ENCODE data around the gene RAB3D.
A peak's percentile ranks its signal among the peaks of the same experiment; 100 is the strongest.

RAB3D gene

DNA sequence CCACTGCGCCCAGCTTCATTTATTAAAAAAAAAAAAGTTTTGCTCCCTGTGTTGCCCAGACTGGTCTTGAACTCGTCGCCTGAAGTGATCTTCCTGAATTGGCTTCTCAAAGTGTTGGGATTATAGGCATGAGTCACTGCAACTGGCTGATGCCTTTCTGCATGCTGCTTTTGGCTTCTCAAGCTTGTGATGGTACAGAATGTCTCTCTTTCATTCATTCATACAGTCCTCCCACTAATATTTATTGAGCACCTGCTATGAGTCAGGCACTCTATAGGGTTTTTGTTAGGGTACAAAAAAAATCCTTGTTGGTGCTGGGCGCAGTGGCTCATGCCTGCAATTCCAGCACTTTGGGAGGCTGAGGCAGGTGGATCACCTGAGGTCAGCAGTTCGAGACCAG, 34.5 kb downstream of the RAB3D start:
- no peaks in the 10 kb centered on the region for H3K4me1 ChIP-seq (ENCODE audit: control insufficient read depth, insufficient read depth, low read length)
- no peak overlapping the region for H3K9ac ChIP-seq (ENCODE audit: low read depth, low read length)
- H3K36me3 ChIP-seq (ENCODE audit: insufficient read depth, low read length): no peaks in the 10 kb centered on the region
- peaks cover 19% of the 10 kb centered on the region for H3K27me3 ChIP-seq (ENCODE audit: control insufficient read depth, insufficient read depth, low read length)
- no peaks in the 10 kb centered on the region for H3K9me3 ChIP-seq (replicated peaks; ENCODE audit: low read length)
- no peak overlapping the region for H3K4me3 ChIP-seq (ENCODE audit: low read length)
- no peak overlapping the region for H3K4me2 ChIP-seq (ENCODE audit: low read length)

- Histone ChIP-seq H3K4me1 (ENCODE audit: control insufficient read depth, insufficient read depth, low read length) (no peaks in the 10 kb centered on the region), H3K9ac (ENCODE audit: low read depth, low read length) (no peak overlapping the region), H3K36me3 (ENCODE audit: insufficient read depth, low read length) (no peaks in the 10 kb centered on the region), H3K9me3 (replicated peaks; ENCODE audit: low read length) (no peaks in the 10 kb centered on the region), H3K4me2 (ENCODE audit: low read length) (no peak overlapping the region), H3K27me3 (ENCODE audit: control insufficient read depth, insufficient read depth, low read length) (peaks cover 11% of the 10 kb centered on the region), H3K4me3 (ENCODE audit: low read length) (no peak overlapping the region)
Observed at GRCh38 chr19:11300811-11301120, 38.7 kb downstream of the RAB3D start.

DNA sequence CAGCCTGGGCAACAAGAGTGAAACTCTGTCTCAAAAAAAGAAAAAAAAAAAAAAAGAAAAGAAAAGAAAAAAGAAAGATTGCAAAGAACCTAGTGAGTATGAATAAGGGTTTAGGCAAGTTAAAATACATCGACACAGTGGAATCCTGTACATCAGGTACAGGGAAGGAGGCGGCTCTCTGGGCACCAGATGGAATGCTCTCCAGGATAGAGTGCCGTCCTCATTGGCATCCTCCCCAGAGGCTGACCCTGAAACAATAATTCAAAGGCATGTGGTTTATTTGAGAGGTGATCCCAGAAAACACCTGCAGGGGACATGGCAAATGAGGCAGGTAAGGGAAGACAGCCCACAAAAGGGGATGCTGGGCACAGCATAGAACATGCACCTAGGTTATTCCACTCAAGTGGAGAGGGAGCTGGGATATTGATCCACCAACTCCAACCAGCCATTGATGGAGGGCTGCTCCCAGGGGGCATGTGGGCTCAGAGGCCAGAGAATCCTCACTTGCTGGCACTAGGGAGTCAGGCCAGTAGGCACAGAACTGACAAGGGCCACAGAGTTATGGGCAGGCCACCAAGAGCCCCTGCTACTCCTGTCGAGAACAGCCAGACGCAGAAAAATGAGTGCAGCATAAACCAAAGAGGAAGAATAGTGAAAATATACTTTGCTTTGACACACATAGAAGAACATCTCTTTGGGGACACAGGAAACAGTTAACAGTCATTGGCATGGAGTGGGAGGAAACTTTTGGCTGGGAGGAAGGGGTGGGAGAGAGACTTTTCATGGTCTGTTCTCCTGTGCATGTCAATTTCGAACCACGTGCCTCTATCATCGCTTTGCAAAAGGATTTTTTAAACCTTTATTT, 39.3 kb downstream of the RAB3D start:
- H3K36me3 ChIP-seq (ENCODE audit: insufficient read depth, low read length): no peaks in the 10 kb centered on the region
- no peak overlapping the region for H3K9ac ChIP-seq (ENCODE audit: low read depth, low read length)
- H3K4me3 ChIP-seq (ENCODE audit: low read length): no peak overlapping the region
- H3K9me3 ChIP-seq (replicated peaks; ENCODE audit: low read length): no peaks in the 10 kb centered on the region
- no peak overlapping the region for H3K4me2 ChIP-seq (ENCODE audit: low read length)
- no peaks in the 10 kb centered on the region for H3K4me1 ChIP-seq (ENCODE audit: control insufficient read depth, insufficient read depth, low read length)
- H3K27me3 ChIP-seq (ENCODE audit: control insufficient read depth, insufficient read depth, low read length): peaks cover 11% of the 10 kb centered on the region

GRCh38 chr19:11296264-11296663, 43.2 kb downstream of the RAB3D start:
- Histone ChIP-seq H3K4me1 (ENCODE audit: control insufficient read depth, insufficient read depth, low read length) (peaks cover 7% of the 10 kb centered on the region), H3K4me2 (ENCODE audit: low read length) (no peak overlapping the region), H3K36me3 (ENCODE audit: insufficient read depth, low read length) (no peaks in the 10 kb centered on the region), H3K4me3 (ENCODE audit: low read length) (no peak overlapping the region), H3K9me3 (replicated peaks; ENCODE audit: low read length) (no peaks in the 10 kb centered on the region), H3K9ac (ENCODE audit: low read depth, low read length) (no peak overlapping the region), H3K27me3 (ENCODE audit: control insufficient read depth, insufficient read depth, low read length) (peaks cover 11% of the 10 kb centered on the region)

- no peak within 1 kb of the TSS for H3K9ac ChIP-seq (ENCODE audit: low read depth, low read length)
- no peaks in the 10 kb centered on the region for H3K9me3 ChIP-seq (replicated peaks; ENCODE audit: low read length)
- peaks cover 8% of the 10 kb centered on the region for H3K27me3 ChIP-seq (ENCODE audit: control insufficient read depth, insufficient read depth, low read length)
- H3K4me2 ChIP-seq (ENCODE audit: low read length): no peak within 1 kb of the TSS
- H3K4me1 ChIP-seq (ENCODE audit: control insufficient read depth, insufficient read depth, low read length): peaks cover 7% of the 10 kb centered on the region
- no peak within 1 kb of the TSS for H3K4me3 ChIP-seq (ENCODE audit: low read length)
- no peaks in the 10 kb centered on the region for H3K36me3 ChIP-seq (ENCODE audit: insufficient read depth, low read length)
Observed at GRCh38 chr19:11295665-11296245, 43.7 kb downstream of the RAB3D start, which contains the start of gene TSPAN16. TSPAN16 (plus strand) TSS chr19:11296160; CDS start chr19:11296298, 138 bp downstream.

DNA sequence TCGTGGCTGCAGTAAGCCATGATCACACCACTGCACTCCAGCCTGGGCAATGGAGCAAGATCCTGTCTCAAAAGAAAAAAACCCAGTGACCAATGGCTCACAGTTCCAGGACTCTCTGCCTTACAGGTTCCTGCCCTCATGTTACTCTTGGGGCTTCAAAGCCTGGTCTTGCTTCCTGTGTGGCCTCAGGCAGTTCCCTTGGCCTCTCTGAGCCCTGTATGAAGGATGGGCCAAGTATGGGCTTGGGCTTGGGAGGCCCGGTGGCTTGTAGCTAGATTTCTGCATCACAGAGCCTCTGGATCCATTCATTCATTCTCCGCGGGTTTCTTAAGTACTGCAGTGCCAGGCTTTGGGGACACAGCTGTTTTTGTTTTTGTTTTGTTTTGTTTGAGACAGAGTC, 44.3 kb downstream of the RAB3D start:
- Histone ChIP-seq H3K27me3 (ENCODE audit: control insufficient read depth, insufficient read depth, low read length) (peaks cover 3% of the 10 kb centered on the region), H3K4me1 (ENCODE audit: control insufficient read depth, insufficient read depth, low read length) (peaks cover 7% of the 10 kb centered on the region), H3K4me2 (ENCODE audit: low read length) (no peak overlapping the region), H3K9me3 (replicated peaks; ENCODE audit: low read length) (no peaks in the 10 kb centered on the region), H3K36me3 (ENCODE audit: insufficient read depth, low read length) (no peaks in the 10 kb centered on the region), H3K4me3 (ENCODE audit: low read length) (no peak overlapping the region), H3K9ac (ENCODE audit: low read depth, low read length) (no peak overlapping the region)

- Histone ChIP-seq H3K9ac (ENCODE audit: low read depth, low read length) (peak overlapping the region; percentile 38), H3K4me1 (ENCODE audit: control insufficient read depth, insufficient read depth, low read length) (peaks cover 7% of the 10 kb centered on the region), H3K4me3 (ENCODE audit: low read length) (peak overlapping the region; percentile 55)
Observed at GRCh38 chr19:11293433-11294389, 45.7 kb downstream of the RAB3D start.

DNA sequence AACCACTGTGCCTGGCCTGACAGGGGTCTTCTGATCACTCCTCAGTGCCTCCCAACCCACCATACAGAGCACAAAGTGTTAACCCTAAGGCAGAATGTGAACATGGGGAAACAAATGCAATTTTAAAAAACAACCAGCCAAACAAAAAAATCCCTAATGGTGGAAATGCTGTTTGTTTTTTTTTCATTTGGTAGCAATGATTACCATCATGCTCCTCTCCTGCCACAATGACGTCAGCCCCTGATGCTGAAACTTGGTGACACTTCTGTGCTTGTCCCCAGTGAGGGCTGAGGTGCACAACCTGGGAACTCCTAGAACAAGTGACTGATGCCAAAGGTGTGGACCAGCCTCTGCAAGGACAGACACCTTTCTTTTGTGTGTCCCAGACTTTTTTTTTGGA, 47.5 kb downstream of the RAB3D start:
- Histone ChIP-seq H3K9me3 (replicated peaks; ENCODE audit: low read length) (no peaks in the 10 kb centered on the region), H3K27me3 (ENCODE audit: control insufficient read depth, insufficient read depth, low read length) (no peaks in the 10 kb centered on the region), H3K4me1 (ENCODE audit: control insufficient read depth, insufficient read depth, low read length) (peaks cover 10% of the 10 kb centered on the region), H3K36me3 (ENCODE audit: insufficient read depth, low read length) (no peaks in the 10 kb centered on the region), H3K9ac (ENCODE audit: low read depth, low read length) (no peak overlapping the region), H3K4me3 (ENCODE audit: low read length) (no peak overlapping the region), H3K4me2 (ENCODE audit: low read length) (no peak overlapping the region)

More at GRCh38 chr19:11293433-11294389, 45.7 kb downstream of the RAB3D start:
- no peaks in the 10 kb centered on the region for H3K27me3 ChIP-seq (ENCODE audit: control insufficient read depth, insufficient read depth, low read length)
- no peaks in the 10 kb centered on the region for H3K36me3 ChIP-seq (ENCODE audit: insufficient read depth, low read length)
- H3K4me2 ChIP-seq (ENCODE audit: low read length): peak overlapping the region; percentile 74
- no peaks in the 10 kb centered on the region for H3K9me3 ChIP-seq (replicated peaks; ENCODE audit: low read length)

- H3K27me3 ChIP-seq (ENCODE audit: control insufficient read depth, insufficient read depth, low read length): no peaks in the 10 kb centered on the region
- no peak overlapping the region for H3K4me3 ChIP-seq (ENCODE audit: low read length)
- no peaks in the 10 kb centered on the region for H3K36me3 ChIP-seq (ENCODE audit: insufficient read depth, low read length)
- H3K4me1 ChIP-seq (ENCODE audit: control insufficient read depth, insufficient read depth, low read length): peaks cover 16% of the 10 kb centered on the region
- no peaks in the 10 kb centered on the region for H3K9me3 ChIP-seq (replicated peaks; ENCODE audit: low read length)
- H3K9ac ChIP-seq (ENCODE audit: low read depth, low read length): no peak overlapping the region
- no peak overlapping the region for H3K4me2 ChIP-seq (ENCODE audit: low read length)
Observed at GRCh38 chr19:11291415-11291814, 48.0 kb downstream of the RAB3D start.

GRCh38 chr19:11290256-11290655, 49.2 kb downstream of the RAB3D start:
- H3K9me3 ChIP-seq (replicated peaks; ENCODE audit: low read length): no peaks in the 10 kb centered on the region
- H3K36me3 ChIP-seq (ENCODE audit: insufficient read depth, low read length): no peaks in the 10 kb centered on the region
- no peaks in the 10 kb centered on the region for H3K27me3 ChIP-seq (ENCODE audit: control insufficient read depth, insufficient read depth, low read length)
- H3K4me2 ChIP-seq (ENCODE audit: low read length): no peak overlapping the region
- H3K9ac ChIP-seq (ENCODE audit: low read depth, low read length): no peak overlapping the region
- peaks cover 22% of the 10 kb centered on the region for H3K4me1 ChIP-seq (ENCODE audit: control insufficient read depth, insufficient read depth, low read length)
- no peak overlapping the region for H3K4me3 ChIP-seq (ENCODE audit: low read length)

DNA sequence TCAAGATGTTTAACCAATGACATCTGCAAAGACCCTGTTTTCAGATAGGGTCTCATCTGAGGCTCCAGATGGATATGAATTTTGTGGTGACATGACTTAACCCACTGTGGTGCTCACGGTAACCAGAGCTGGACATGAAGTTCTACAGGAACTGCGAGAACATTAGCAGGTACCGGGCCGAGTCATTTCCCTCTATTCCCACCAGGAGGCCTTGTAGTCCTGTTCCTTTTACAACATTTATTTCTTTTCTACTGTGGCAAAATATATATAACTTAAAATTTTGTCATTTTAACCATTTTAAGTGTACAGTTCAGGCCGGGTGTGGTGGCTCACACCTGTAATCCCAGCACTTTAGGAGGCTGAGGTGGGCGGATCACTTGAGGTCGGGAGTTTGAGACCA, 51.1 kb downstream of the RAB3D start:
- H3K27me3 ChIP-seq (ENCODE audit: control insufficient read depth, insufficient read depth, low read length): no peaks in the 10 kb centered on the region
- no peak overlapping the region for H3K4me2 ChIP-seq (ENCODE audit: low read length)
- no peaks in the 10 kb centered on the region for H3K9me3 ChIP-seq (replicated peaks; ENCODE audit: low read length)
- peaks cover 16% of the 10 kb centered on the region for H3K4me1 ChIP-seq (ENCODE audit: control insufficient read depth, insufficient read depth, low read length)
- no peak overlapping the region for H3K4me3 ChIP-seq (ENCODE audit: low read length)
- H3K9ac ChIP-seq (ENCODE audit: low read depth, low read length): no peak overlapping the region
- no peaks in the 10 kb centered on the region for H3K36me3 ChIP-seq (ENCODE audit: insufficient read depth, low read length)

Data from skeletal muscle satellite cell (primary cell).